Islet precursor cell (in vitro differentiated cells): Measurements from ENCODE around the gene LMTK2.

Experiments
- DNase-seq: peaks from one replicate; pipeline ENCODE4 v3.0.0-alpha.2; 2018

The LMTK2 gene

DNA sequence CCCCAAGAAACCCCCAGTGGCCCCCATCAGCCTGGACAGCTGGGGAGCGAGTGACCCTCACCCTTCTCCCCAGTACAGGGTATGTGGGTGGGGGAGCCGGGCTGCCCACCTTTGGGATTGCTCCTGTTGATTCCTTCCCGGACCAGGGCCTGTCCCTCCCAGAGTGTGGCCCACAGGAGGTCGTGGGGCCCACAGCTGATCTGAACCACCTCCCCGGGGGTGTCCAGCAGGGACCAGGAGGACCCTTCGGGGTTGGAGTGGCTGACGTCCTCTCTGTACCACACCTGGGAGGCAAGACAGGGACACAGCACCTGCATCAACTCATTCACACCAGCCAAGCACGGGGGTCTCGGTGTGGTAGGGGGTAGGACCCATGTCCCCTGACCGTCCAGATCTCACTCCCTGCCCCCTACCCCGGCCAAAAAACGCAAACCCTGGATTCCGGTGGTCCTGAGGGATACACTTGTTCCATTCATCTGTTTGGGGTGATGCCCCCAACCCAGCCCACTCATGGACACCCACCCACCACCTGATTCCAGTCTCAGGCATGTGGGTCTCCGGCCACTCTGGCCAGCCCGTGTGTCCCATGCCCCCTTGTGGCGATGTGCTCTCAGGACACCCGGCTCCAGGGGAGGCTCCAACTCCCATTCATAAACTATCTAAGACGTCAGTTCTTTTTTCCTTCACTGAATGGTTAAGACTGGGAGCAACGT is 134.5 kb downstream of the LMTK2 start:
- peak; percentile 75 for DNase-seq

DNA sequence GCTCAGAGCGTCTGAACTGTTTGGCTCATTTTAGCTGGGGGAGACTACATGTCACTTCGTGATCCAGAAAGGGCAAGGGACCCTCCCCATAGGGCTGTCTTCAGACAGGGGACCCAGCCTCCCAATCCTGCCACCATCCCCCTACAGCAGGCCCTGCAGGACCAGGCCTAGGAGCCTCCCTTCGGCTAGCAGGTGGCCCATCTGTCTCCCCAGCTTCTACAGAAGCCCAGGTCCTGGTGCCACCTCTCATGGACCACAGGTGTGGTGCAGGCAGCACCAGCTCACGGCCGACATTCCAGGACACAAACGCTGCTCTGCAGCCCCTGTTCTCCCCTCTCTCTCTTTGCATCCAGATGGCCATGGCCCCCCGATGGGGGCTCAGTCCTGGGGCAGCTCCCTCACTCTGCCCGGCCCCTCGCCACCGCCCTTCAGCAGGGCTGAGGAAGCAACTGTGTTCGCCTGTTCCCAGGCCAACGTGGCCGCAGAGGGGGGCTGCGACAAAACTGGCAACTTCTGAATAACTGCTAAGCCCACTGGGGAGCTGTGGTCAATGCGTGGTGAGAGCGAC is 135.1 kb downstream of the LMTK2 start:
- DNase-seq = no peak

DNA sequence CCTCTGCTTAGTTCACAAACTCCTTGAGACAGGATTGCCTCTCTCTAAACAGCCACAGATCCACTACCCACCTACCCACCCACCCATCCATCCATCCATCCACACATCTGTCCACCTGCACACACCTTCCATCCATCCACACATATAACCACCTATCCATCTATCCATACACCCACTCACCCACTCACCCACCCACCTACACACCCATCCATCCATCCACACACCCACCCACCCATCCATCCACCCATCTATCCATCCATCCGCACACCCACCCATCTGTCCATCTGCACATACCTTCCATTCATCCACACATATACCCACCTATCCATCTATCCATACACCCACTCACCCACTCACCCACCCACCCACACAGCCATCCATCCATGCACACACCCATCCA is 135.7 kb downstream of the LMTK2 start:
- no peak for DNase-seq

DNA sequence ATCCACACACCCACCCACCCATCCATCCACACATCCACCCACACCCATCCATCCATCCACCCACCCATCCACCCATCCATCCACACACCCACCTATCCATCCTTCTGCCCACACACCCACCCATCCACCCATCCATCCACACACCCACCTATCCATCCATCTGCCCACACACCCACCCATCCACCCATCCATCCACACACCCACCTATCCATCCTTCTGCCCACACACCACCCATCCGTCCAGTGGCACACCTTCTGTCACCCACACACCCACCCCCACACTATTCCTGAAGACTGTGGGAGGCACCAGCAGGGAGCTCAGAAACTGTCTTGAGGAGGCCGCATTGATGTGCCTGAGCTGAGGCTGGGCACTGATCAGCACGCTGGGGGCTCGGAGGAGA is 136.3 kb downstream of the LMTK2 start:
- no peak for DNase-seq

GRCh38 chr7:98244871-98245270 is 138.2 kb downstream of the LMTK2 start:
- DNase-seq = no peak

GRCh38 chr7:98248156-98248555 is 141.5 kb downstream of the LMTK2 start:
- DNase-seq = no peak

- no peak for DNase-seq
Observed at GRCh38 chr7:98249106-98249505, 142.4 kb downstream of the LMTK2 start.

GRCh38 chr7:98250789-98251188 is 144.1 kb downstream of the LMTK2 start:
- no peak for DNase-seq

DNA sequence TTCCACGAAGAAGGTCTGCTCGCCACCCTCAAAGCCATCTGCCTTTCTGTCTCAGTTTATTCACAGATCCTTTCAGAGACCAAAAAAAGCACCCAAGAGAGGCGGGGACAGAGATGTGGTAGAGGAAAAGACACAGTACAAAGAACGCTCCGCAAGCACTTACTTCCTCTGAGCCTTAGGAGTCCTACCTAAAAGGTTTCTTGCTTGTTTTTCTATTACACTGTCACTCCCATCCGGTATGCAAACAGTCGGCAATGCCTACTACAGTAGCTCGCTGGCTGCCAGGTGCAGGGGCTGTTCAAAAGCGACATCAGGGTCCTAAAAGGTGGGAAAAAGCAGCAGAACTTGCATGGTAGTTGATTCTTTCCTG is 144.6 kb downstream of the LMTK2 start:
- DNase-seq = no peak

DNA sequence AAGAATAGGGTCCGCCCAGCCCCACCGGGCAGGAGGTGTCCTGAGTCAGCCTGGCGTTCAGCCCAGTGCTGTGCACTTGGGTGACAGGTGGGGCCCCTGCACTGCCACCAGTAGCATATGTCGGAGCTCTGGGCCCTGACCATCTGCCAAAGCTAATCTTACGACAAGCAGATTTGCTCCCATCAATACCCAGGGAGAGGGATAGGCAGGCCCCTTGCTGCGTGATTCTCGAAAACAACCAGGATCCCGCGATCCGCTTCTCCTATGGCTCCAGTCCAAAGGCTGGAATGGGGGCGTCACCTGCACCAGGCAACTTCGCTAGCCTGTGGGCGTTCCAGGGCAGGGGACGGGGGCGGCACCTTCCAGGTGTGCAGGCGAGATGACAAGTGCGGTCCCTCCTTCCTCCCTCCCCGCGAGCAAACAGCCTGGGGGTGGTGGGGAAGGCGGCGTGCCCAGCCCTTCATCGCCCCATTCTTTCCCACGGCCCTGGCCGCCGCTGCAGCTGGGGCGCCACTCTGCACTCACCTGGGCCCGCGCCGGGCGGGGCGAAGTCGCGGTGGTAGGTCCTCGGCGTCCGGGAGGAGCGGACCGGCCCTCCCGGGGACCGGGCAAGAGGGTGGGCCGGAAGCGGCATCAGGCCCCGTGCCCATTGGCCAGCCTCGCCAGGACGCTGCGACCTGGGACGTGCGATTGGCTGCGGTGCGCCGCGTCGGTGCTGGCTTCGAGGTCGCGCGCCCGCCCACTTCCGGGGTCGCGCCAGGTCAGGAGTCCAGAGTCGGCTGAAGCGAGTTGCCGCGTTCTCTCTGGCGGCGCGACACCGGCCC is 145.2 kb downstream of the LMTK2 start, which contains the start of gene TECPR1:
TECPR1 (minus strand) TSS at position 632 of the 824 bp plus-strand sequence. CDS start 6,086 bp downstream, outside the sequence.
- peak; percentile 97 for DNase-seq

- no peak for DNase-seq
Observed at GRCh38 chr7:98252425-98253054, 145.9 kb downstream of the LMTK2 start.

GRCh38 chr7:98254516-98254915 is 147.9 kb downstream of the LMTK2 start:
- no peak for DNase-seq

DNA sequence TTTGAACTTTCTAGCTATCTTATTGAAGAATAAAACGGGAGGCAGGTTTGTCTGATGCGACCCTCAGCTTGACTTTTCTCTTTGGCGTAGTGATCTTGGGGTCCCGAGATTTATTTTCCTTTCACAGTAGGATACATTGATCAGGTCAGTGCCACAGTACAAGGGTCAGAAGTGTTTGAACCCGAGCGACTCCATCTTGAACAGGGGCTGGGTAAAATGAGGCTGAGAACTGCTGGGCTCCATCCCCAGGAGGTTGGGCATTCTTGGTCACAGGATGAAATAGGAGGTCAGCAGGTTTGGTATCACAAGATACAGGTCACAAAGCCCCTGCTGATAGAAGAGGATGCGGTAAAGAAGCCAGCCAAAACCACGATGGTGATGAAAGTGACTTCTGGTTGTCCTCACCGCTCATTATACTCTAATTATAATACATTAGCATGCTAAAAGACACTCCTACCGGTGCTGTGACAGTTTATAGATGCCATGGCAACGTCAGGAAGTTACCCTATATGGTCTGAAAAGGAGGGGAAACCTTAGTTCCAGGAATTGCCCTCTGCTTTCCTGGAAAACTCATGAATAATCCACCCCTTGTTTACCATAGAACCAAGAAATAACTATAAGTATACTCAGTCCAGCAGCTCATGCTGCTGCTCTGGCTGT is 148.4 kb downstream of the LMTK2 start:
- no peak for DNase-seq

- DNase-seq = no peak
Observed at GRCh38 chr7:98256431-98256830, 149.8 kb downstream of the LMTK2 start.

GRCh38 chr7:98257701-98258100 is 151.0 kb downstream of the LMTK2 start:
- no peak for DNase-seq
